ENCODE data around the gene GPR157.

GPR157 gene

GRCh38 chr1:9086045-9086444 lies 42.9 kb downstream of the GPR157 start:
- no peak for DNase-seq

DNA sequence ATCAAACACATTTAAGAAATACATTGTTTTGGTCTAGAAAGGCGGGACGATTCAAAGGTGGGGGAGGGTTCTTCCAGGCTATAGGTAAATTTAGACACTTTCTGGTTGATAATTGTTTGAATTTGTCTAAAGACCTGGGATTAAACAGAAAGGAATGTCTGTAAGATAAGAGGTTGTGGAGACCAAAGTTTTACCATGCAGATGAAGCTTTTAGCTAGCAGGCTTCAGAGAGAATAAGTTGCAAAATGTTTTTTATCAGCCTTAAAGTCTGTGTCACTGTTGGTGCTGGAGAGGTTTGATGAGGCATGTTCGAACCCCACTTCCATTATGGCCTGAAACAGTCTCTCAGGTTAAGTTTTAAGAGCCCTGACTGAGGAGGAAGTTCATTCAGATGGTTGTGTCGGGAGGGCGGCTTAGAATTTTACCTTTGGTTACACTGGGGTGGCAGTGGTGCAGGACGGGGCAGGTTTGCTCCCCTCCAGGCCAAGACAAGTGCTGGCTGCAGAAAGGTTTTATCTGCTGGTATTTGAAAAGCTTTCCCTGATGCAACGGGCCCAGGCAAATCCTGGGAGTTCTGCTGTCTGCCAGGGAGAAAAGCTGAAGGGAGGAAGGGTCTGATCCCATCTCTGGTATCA lies 43.5 kb downstream of the GPR157 start:
- no peak for DNase-seq

DNA sequence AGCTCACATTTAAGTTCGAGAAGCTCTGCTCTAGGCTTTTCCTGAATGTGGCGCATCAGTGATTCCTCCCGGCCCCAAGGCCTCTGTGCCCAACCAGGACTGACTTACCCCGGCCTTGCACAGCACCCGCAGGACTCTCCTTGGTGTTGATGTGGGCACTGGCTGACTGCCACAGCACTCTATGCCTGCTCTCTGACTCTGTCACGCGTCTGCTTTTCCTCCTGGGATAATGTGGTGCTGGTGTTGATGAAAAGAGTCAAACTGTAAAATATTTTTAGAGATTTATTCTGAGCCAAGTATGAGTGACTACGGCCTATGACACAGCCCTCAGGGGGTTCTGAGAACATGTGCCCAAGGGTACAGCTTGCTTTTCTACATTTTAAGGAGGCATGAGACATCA lies 44.0 kb downstream of the GPR157 start:
- no peak for DNase-seq

- no peak for DNase-seq
These were observed 47.4 kb downstream of the GPR157 start for GRCh38 chr1:9081473-9081872.

DNA sequence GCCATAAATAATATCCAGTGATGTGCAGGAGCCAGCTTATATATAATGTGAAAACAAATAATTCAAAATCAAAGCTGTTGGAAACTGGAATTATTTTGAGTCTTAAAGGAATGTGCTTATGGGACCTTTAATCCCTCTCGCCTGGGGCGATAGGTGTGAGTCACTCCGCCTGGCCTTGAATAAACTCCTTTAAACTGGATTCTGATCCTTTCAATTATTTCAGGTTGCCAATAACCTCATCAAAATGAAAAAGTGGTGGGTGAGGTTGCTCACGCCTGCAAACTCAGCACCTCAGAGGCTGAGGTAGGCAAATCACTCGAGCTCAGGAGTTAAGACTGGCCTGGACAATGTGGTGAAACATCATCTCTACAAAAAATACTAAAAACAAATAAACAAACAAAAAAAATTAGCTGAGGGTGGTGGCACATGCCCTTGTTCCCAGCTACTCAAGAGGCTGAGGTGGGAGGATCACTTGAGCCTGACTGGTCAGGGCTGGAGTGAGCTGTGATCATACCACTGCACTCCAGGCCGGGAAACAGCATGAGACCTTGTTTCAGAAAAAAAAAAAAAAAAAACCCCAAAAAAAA lies 48.1 kb downstream of the GPR157 start:
- DNase-seq = no peak

DNA sequence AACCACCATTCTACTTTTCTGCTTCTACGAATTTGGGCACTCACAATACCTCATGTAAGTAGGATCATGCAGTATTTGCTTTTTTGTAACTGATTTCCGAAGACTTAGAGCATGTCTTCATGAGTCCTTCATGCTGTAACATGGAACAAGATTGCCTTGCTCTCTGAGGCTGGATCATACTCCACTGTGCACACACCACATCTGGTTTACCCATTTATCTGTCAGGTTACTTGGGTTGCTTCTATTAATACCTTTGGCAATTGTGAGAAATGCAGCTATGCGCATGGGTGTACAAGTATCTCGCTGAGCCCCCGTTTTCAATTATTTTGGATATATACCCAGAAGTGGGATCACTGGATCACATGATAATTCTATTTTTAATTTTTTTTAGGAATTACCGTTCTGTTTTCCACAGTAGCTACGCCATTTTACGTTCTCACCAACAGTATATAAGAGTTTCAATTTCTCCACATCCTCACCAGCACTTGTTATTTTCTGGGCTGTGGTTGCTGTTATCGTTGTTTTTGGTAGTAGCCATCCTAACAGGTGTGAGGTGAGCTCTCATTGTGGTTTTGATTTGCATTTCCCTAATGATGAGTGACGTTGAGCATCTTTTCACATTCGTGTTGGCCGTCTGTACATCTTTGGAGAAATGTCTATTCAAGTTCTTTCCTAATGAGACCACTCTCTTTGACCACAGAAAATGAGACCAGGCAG lies 48.8 kb downstream of the GPR157 start:
- DNase-seq = no peak

- DNase-seq = peak; percentile 32
These were observed 50.0 kb downstream of the GPR157 start for GRCh38 chr1:9078752-9079500.

DNA sequence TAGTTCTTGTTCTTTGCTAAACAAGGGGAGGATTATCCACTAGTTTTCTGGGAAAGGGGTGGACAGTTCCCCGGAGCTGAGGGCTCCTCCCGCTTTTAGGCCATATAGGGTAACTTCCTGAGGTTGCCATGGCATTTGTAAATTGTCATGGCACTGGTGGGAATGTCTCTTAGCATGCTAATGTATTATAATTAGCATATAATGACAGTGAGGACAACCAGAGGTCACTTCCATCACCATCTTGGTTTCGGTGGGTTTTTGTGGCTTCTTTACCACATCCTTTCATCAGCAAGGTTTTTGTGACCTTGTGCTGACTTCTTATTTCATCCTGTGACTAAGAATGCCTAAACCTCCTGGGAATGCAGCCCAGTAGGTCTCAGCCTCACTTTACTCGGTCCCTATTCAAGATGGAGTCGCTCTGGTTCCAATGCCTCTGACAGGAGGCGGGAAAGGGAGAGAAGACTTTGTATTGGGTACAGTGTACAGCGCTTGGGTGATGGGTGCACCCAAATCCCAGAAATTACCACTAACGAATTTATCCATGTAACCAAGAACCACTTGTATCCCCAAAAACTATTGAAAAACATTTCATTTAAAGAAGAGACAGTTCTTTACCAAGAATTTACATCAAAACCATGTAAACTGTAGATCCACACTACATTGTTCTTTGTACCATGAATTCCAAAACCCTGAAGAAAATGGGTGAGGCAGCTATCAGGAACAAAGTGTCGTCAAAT lies 50.7 kb downstream of the GPR157 start:
- peak; percentile 99 for DNase-seq

- DNase-seq = peak; percentile 60
These were observed 53.9 kb downstream of the GPR157 start for GRCh38 chr1:9075022-9075421.

DNA sequence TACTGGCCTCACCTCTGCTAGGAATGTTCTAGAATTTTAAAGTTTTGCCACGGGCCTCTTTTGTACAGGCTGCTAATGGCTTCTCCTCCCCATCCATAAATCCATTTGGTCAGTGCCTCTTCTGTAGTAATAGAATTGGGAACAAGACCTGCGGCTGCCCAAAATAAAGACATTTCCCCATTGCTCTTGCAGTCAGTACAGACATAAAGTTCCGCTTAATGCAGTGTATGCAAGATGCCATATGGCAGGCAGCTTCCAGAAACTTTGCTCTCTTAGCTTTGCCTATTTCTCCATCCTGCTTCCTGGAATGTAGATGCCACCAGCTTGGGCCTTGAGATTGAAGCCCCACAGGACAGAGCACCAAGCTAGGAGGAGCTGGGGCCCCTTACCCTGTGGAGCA lies 55.8 kb downstream of the GPR157 start:
- peak; percentile 49 for DNase-seq

DNA sequence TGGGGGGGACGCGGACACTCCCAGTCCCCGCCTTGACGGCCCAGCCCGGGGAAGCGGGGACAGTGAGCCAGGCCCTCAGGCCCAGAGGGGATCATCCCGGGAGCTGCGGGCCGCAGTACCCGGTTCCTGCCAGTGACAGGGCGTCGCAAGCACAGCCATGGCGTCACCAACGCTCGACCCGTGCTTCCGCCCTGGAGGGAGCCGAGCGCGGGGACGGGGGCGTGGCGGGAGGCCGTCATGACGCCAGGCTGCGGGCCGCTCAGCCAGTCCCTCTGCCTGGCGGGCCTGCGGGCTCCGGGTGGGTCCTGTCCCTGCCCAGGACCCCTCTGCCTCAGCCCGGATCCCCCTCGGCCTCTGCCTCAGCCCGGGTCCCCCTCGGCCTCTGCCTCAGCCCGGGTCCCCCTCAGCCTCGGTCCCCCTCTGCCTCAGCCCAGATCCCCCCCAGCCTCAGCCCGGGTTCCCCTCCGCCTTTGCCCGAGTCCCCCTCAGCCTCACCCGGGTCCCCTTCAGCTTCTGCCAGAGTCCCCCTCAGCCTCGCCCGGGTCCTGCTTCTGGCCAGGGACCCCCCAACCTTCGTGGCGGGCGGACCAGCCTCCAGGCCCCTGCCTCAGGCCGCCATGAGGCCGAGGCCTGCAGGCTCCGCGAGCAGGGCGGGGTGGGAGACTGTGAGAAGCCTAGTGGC lies 57.2 kb downstream of the GPR157 start:
- no peak for DNase-seq

- DNase-seq = no peak
These were observed 58.4 kb downstream of the GPR157 start for GRCh38 chr1:9070486-9070885.

DNA sequence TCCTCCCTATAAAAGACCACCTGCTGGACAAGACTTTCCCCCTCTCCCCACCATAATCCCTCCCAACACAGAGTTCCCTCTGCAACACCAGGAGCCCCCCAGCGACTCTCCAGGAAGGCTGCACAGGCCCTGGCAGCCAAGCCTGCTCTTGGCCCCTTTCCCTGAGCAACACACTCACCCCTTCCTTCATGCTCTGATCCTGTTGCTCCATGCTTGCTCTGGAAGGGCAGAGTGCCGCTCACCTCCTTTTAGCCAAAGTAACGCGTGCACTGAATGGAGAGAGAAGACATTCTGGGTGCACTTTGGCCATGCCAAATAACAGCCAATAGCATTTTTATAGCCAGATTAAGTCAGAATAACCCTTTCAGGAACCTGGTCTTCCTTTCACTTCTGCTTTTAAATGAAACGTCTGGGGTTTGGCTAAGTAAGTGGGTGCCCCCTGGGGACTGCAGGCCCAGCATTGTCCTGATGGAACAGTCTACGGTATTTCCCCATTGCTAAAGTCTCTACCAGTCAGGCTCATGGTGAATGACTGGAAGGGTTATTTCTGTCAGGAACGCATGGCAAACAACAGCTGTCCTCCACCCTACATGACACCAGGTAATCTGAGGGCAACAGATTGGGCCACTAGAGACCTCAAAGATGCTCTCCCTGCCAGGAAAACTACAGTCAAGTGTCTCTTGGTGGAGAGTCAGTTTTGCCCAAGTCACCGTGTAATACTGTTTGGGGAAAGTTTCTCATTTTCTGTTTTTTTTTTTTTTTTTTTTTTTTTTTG lies 59.4 kb downstream of the GPR157 start, which contains the start of gene SLC2A5:
SLC2A5 (minus strand) TSS at position 310 of the 775 bp plus-strand sequence; CDS start at position 211, 99 bp downstream.
- peak; percentile 99 for DNase-seq

DNA sequence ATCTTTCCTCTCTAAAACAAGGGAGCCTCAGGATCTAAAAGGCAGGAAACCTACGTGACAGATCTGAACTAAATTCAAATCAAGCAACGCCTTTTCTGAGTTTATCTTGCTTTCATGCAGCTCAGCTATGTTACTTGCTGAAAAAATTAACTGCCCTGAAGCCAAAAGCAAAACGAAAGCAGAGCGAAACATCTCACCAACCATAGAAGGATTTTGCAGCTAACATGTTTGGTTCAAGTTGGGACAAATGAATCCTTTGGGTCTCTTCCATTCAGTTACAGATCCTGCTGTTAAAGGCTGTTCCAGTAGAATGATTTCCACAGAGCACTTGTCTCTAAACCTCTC lies 59.9 kb downstream of the GPR157 start:
- DNase-seq = no peak

- peak; percentile 84 for DNase-seq
These were observed 61.7 kb downstream of the GPR157 start for GRCh38 chr1:9066945-9067807.

- DNase-seq = no peak
These were observed 63.6 kb downstream of the GPR157 start for GRCh38 chr1:9065213-9065751.

DNA sequence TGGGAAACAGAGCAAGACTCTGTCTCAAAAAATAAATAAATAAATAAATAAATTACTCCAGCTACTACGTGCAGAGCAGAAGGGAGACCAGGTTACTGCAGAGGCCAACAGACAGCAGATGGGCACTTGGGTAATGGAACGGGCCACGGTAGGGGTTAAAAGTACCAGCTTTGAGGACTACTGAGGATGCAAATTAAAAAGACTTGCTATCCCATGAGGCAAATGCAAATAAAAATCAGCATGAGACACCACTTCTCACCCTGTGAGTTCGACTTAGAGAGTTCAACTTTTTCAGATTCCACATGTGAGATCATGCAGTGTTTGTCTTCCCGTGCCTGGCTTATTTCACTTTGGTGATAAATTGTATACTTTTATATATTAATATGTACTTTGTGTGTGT lies 66.1 kb downstream of the GPR157 start:
- no peak for DNase-seq

- DNase-seq = no peak
These were observed 66.9 kb downstream of the GPR157 start for GRCh38 chr1:9062021-9062471.

DNA sequence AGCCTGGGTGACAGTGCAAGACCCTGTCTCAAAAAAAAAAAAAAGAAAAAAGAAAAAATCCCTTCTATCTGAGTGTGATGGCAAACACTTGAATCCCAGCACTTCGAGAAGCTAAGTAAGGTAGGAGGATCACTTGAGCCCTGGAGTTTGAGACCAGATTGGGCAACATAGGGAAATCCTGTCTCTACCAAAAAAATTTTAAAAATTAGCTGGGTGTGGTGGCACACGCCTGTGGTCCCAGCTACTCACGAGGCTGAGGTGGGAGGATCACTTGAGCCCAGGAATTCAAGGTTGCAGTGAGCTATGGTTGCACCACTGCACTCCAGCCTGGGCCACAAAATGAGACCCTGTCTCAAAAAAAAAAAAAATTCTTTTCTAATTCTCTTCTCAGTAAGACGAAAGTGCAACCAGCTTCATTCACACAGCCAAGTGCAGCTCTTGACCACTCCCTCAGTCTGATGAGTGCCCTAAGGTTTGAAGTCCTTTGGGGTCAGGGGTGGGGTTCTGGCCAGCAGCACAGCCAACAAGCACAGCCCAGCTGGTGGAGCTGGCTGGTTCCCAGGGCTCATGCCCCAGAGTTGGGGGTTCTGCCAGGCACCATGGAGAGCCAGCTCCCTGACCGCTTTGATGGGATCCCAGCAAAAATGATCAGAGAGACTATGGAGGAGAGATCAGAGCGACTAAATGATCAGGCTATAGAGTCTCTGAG lies 67.5 kb downstream of the GPR157 start:
- no peak for DNase-seq

Data from MV-4-11 (cell line).